ENCODE results near the gene PDZRN3. TPM values are rescaled to one million over a fixed set of nuclear protein-coding genes. Genes with fewer than 3 reads are reported as not detected.

Gene PDZRN3
- total RNA-seq, 2 experiments from 2014 or later: not detected

DNA sequence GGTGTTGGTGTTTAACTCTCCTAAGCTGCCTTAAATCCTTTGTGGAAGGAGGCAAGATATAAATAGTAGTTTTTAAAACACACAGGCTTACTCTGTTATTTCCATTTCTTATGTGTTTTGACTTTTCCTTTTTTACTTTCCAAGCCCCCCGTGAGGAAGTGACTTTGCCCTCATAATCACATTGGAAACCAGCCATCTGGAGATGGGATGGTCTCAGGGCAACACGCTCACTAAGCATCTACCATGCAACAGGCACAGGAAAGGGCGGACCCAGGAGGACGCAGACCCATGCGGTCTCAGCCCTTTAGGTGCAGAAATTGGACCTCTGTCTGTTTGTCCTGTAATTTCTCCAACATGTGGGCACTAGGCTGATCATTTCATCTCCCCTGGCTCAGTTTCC lies 115.7 kb downstream of the PDZRN3 start:
- Mint-ChIP-seq H3K36me3 (ENCODE audit: low read depth) (no peaks in the 10 kb centered on the region), H3K27ac (no peak overlapping the region), H3K27me3 (peaks cover 8% of the 10 kb centered on the region), H3K4me1 (no peaks in the 10 kb centered on the region), H3K4me3 (no peak overlapping the region), H3K9me3 (no peaks in the 10 kb centered on the region)
- POLR2A ChIA-PET: no interaction called here
- DNase-seq: no peak
- CTCF ChIA-PET: interaction anchor here (1.1 kb wide), 1 partner anchor 419 kb away, joined by 3 read pairs; no protein-coding TSS in a partner anchor

DNA sequence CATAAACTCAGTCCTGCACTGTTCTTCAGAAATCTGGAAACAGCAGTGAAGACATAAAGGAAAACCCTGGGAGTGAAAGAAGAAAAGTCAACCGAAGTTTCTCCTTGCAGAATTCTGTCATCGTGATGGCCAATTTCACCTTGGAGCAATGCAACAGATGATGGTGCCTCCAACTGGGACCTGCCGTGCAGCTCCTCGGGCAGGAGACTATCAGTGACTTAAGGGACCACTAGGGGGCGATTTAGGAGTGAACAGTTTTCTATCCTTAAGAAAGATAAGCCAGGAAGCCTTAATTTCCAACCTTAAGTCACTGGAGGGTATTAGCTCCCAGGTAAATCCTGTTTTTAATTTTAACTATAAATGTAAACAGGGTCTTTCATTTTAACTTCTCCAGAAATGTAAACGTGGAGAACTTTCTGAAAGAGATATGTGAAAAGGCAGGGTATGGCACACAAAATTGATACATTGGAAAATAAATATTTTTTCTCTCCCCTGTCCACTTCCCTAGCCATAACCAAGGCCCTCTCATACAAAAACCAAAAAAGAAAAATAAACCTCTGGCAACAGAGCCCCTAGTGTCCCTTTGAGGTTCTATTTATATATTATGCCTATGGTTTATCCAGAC lies 116.3 kb downstream of the PDZRN3 start:
- H3K27ac Mint-ChIP-seq: no peak overlapping the region
- peak; percentile 38 for DNase-seq
- POLR2A ChIA-PET: no interaction called here
- no peaks in the 10 kb centered on the region for H3K9me3 Mint-ChIP-seq
- H3K4me3 Mint-ChIP-seq: no peak overlapping the region
- CTCF ChIA-PET: interaction anchor here (1.1 to 1.4 kb wide), 2 partner anchors 16 to 418 kb away, joined by 3 to 5 read pairs; no protein-coding TSS in a partner anchor
- no peaks in the 10 kb centered on the region for H3K4me1 Mint-ChIP-seq
- H3K27me3 Mint-ChIP-seq: peaks cover 9% of the 10 kb centered on the region
- no peaks in the 10 kb centered on the region for H3K36me3 Mint-ChIP-seq (ENCODE audit: low read depth)

DNA sequence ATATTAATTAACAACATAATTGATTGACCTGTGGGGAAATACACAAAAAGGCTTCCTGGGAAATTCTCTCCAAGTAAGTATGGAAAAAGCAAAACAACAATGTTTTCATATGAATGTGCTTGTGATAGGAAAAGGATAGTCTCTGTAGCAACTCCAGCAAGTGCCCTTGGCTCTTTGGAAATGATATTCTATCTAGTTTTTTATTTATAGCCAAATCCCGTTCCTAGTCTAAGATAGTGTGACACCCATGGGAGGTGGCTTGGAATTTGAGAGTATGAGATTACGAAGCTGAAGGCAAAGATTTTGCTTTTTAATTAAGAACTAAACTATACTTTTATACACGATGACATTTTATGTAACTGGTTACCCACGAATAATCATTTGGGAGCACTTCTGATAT lies 119.9 kb downstream of the PDZRN3 start:
- POLR2A ChIA-PET: no interaction called here
- CTCF ChIA-PET: interaction anchor here (1.0 kb wide), 1 partner anchor 10 kb away, joined by 3 read pairs; no protein-coding TSS in a partner anchor
- peaks cover 15% of the 10 kb centered on the region for H3K27me3 Mint-ChIP-seq

DNA sequence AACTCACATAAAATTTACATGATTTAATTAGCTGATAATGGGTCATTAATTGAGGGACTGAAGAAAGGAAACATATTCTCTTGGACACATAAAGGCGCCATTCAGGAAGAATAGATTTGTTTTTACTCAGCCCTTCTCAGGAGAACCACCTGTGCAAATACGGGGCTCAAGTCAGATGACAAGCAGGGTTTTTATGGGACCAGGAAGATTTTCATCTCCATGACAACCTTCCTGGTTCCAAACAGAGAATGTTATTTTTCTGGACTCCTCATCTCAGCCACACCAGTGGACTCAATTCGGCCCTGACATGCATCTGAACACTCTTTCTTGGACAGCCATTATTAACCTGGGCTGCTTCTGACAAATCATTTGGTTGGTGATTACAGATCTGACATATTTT lies 120.5 kb downstream of the PDZRN3 start:
- Mint-ChIP-seq H3K27ac (no peak overlapping the region), H3K4me3 (no peak overlapping the region), H3K4me1 (no peaks in the 10 kb centered on the region), H3K36me3 (ENCODE audit: low read depth) (no peaks in the 10 kb centered on the region), H3K27me3 (peaks cover 15% of the 10 kb centered on the region), H3K9me3 (no peaks in the 10 kb centered on the region)
- CTCF ChIA-PET: interaction anchor here (1.0 kb wide), 1 partner anchor 10 kb away, joined by 3 read pairs; no protein-coding TSS in a partner anchor
- POLR2A ChIA-PET: no interaction called here
- DNase-seq: no peak

More for the DNA sequence above, 119.9 kb downstream of the PDZRN3 start:
- DNase-seq: no peak
- no peak overlapping the region for H3K27ac Mint-ChIP-seq
- no peaks in the 10 kb centered on the region for H3K4me1 Mint-ChIP-seq
- no peak overlapping the region for H3K4me3 Mint-ChIP-seq
- no peaks in the 10 kb centered on the region for H3K36me3 Mint-ChIP-seq (ENCODE audit: low read depth)
- no peaks in the 10 kb centered on the region for H3K9me3 Mint-ChIP-seq

DNA sequence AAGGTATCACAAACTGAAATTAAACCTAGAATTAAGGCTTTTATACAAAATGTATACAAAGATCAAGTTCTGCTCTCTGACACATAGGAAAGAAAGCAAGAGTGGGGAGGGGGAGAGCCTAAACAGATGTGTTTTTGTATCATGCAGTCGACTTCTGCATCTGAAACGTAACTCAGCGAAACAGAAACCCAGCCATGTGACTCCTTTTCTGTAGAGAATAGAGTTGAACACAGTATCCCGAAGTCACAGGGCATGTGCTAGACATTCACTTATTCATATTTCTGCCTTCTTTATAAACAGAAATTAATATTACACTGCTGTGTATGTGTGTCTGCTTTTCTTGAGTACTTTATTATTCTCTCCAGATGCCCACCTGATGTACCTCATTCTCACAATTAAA lies 121.0 kb downstream of the PDZRN3 start:
- no peaks in the 10 kb centered on the region for H3K4me1 Mint-ChIP-seq
- CTCF ChIA-PET: no interaction called here
- no peak for DNase-seq

DNA sequence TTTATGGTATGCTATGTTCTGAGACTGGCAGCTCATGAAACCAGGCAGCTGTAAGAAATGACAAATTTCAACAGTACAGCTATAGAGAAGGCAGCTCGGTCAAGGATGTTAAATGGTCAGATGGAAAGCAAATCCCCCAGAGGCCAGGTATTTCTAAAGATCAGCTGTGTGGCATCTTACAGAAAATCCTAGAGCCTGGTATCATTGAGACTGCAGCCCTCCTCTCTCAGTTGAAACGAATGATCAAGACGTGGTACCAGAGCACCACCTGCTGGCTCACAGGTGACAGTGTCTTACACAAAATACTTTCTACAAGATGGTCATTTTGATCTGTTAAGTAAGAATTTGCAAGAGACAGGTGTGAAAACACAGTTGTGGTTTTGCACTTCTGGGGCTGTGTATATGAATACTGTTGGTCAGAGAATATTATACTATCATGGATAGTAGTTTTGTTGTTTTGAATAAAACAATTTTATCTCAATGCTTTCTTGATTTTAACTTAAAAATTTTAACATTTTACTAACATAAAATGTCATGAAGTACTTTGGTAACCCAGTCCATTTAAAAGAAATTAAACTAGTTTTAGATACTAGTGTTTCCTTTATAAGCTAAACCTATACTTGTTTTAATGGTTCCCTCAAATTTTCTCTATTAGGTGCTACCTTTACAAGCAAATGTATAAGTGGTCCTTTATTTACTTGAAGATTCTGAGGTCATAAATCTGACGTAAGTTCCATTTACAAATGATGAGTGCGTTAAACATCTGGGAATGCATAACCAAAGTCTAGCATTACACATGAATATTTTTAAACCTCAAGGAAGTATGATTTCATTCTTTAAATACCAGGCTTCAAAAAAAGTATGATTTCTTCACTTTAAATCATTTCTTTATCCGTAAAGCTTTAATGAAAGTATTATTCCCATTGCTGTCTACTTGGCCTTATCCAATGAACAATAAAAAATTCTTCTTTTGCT lies 121.8 kb downstream of the PDZRN3 start:
- POLR2A ChIA-PET: no interaction called here
- H3K36me3 Mint-ChIP-seq (ENCODE audit: low read depth): no peaks in the 10 kb centered on the region
- peaks cover 15% of the 10 kb centered on the region for H3K27me3 Mint-ChIP-seq
- no peaks in the 10 kb centered on the region for H3K9me3 Mint-ChIP-seq
- peak; percentile 58 for DNase-seq
- no peak overlapping the region for H3K4me3 Mint-ChIP-seq
- H3K27ac Mint-ChIP-seq: no peak overlapping the region
- CTCF ChIA-PET: interaction anchor here (0.6 to 1.9 kb wide), 3 partner anchors 10 to 559 kb away, joined by 3 to 4 read pairs (median 3); no protein-coding TSS in a partner anchor
- H3K4me1 Mint-ChIP-seq: no peaks in the 10 kb centered on the region

More for the DNA sequence above, 121.0 kb downstream of the PDZRN3 start:
- POLR2A ChIA-PET: no interaction called here
- Mint-ChIP-seq H3K36me3 (ENCODE audit: low read depth) (no peaks in the 10 kb centered on the region), H3K9me3 (no peaks in the 10 kb centered on the region), H3K27ac (no peak overlapping the region), H3K27me3 (peaks cover 15% of the 10 kb centered on the region), H3K4me3 (no peak overlapping the region)

DNA sequence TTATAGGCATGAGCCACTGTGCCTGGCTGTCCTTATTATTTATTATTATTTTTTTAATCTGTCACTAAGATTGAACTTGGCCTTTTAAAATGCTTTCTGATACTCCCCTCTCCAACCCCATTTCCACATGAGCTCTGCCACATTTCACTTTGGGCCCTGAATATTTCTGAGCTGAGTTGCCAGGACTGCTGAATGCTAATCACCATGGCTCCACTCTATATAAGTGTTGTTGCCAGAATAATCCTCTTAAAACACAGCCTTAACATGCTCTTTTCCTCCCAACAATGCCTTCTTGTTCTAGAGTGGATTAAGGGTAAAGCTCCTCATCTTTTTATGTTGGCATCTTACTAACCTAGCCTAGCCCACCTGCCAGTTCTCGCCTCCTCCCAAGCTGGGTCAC lies 124.4 kb downstream of the PDZRN3 start:
- CTCF ChIA-PET: no interaction called here
- no peaks in the 10 kb centered on the region for H3K36me3 Mint-ChIP-seq (ENCODE audit: low read depth)
- DNase-seq: no peak
- POLR2A ChIA-PET: no interaction called here
- H3K27me3 Mint-ChIP-seq: peaks cover 16% of the 10 kb centered on the region
- no peaks in the 10 kb centered on the region for H3K4me1 Mint-ChIP-seq
- H3K9me3 Mint-ChIP-seq: no peaks in the 10 kb centered on the region
- no peak overlapping the region for H3K27ac Mint-ChIP-seq
- H3K4me3 Mint-ChIP-seq: no peak overlapping the region

DNA sequence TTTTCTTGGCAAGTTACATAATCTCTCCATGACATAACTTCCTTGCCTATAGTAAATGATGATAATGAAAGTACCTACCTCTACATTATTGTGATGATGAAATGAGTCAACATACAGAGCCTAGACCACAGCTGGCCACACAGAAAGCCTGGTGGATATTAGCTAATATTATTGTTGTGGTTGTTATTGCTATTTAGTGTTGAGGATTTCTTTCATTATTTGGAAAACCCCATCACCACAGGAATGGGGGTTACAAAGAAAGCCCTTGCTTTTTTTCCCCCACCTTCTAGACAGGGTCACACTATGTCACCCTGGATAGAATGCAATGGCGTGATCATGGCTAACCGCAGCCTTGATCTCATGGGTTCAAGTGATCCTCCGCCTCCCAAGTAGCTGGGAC lies 125.0 kb downstream of the PDZRN3 start:
- no peaks in the 10 kb centered on the region for H3K4me1 Mint-ChIP-seq
- CTCF ChIA-PET: no interaction called here
- no peak overlapping the region for H3K27ac Mint-ChIP-seq
- POLR2A ChIA-PET: no interaction called here
- no peak overlapping the region for H3K4me3 Mint-ChIP-seq
- peaks cover 16% of the 10 kb centered on the region for H3K27me3 Mint-ChIP-seq
- no peaks in the 10 kb centered on the region for H3K36me3 Mint-ChIP-seq (ENCODE audit: low read depth)
- DNase-seq: no peak
- no peaks in the 10 kb centered on the region for H3K9me3 Mint-ChIP-seq

DNA sequence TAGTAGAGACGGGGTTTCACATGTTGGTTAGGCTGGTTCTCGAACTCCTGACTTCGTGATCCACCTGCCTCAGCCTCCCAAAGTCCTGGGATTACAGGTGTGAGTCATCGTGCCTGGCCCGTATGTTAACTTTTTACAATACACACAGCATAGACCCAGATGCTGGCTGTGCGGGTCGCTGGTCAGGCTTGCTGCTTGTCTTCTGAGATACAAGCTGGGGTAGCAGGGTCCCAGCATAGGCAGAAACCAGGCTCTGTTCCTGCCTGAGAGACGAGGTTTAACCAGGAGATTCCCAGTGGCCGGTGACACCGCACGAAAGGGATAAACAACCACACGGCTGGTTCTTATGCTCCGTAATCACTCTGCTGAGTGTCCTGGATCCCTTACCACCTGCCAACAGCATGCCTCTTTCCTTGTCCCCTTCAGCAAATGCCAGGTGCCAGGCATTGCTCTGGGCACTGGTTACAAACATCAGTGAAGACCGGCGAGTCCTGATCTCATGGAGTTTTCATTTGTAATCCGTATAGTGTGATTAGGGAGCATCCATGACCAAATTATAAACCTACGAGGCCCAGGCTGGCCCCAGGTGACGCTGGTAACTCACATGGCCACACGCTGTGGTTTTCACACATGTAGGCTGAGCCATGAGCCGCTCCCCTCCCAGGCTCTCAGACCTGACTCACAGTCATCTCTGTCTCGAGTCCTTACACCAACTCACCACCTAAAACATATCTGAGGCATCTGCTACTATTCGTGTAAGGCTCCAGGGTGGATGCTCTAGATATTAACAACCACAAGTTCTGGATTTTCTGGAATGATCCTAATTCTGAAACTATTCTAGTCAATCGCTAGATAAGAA lies 125.7 kb downstream of the PDZRN3 start:
- Mint-ChIP-seq H3K27me3 (peaks cover 16% of the 10 kb centered on the region), H3K27ac (no peak overlapping the region), H3K4me1 (no peaks in the 10 kb centered on the region), H3K36me3 (ENCODE audit: low read depth) (no peaks in the 10 kb centered on the region), H3K9me3 (no peaks in the 10 kb centered on the region), H3K4me3 (no peak overlapping the region)
- ChIA-PET CTCF (no interaction called here), POLR2A (no interaction called here)
- no peak for DNase-seq

DNA sequence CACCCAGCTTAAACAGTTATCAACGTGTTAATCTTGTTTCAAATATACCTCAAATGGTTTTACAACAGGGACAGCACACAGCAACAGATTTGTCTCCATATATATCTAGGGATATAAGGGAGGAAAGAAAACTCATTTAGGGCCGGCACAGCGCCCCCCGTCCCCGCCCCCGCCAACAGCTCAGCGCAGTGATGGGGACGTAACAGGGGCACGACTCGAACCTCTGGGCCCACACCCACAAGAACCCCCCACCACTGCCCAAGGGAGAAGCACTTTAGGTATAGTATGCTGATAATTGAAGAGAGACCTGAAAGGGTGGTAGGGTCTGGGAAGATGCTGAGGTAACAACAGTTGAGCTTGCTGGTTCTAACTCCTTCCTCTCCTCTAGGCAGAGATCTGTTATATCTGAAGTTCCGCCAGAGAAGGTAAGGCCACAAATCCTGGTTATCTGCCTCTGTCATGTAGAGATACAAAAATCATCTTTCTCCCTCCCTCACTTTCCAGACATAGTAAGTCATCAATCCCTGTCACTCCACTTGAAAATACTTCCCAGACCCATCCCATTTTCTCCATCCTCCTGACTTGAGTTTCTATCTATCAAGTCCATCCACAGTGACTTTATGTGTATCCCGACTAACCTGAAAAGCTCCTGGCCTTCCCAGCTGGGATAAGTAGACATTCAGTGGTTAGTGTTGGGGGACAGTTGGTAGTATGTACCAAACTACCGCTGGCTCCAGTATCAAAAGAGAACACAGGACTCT lies 126.9 kb downstream of the PDZRN3 start:
- Mint-ChIP-seq H3K27ac (no peak overlapping the region), H3K4me3 (no peak overlapping the region), H3K27me3 (peaks cover 18% of the 10 kb centered on the region), H3K9me3 (no peaks in the 10 kb centered on the region), H3K4me1 (no peaks in the 10 kb centered on the region), H3K36me3 (ENCODE audit: low read depth) (no peaks in the 10 kb centered on the region)
- POLR2A ChIA-PET: no interaction called here
- CTCF ChIA-PET: no interaction called here
- no peak for DNase-seq

DNA sequence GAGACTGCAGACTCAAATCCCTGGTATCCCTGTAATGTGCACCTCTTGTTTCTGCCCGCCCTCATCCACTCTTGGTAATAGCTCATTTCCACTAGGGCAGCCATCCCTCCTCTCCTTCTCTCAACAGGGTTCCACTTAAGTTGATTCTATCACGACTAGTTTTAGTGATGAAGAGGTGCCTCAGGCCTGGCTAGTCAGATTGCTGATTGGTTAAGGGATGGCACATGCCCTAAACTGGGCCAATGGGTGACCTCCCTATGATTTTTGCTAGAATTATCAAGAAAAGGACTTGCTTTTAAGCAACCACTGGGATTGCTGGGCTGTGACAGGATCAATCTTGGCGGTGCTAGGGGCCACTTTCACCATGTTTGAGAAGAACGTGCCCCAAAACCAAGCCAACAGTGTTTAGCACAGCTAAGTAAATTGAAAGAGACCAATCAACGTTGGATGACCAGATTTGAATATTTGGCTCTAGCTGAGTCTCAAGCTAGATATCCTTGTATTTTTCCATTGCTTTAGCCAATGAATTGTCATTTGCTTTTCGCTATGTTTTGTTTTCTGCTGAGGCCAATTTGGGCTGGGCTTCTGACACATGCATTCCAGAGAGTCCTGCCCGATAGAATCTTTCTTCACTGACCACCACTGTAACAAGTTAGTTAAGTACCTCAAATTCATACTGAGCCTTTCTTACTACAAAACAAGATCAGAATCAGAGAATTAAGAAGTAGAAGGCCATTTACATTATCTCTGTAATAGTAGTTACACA lies 131.0 kb downstream of the PDZRN3 start:
- no peaks in the 10 kb centered on the region for H3K4me1 Mint-ChIP-seq
- no peak for DNase-seq
- POLR2A ChIA-PET: no interaction called here
- CTCF ChIA-PET: interaction anchor here (1.1 kb wide), 1 partner anchor 11 kb away, joined by 3 read pairs; no protein-coding TSS in a partner anchor
- no peaks in the 10 kb centered on the region for H3K36me3 Mint-ChIP-seq (ENCODE audit: low read depth)
- H3K9me3 Mint-ChIP-seq: no peaks in the 10 kb centered on the region
- H3K27me3 Mint-ChIP-seq: peaks cover 12% of the 10 kb centered on the region
- H3K27ac Mint-ChIP-seq: no peak overlapping the region
- no peak overlapping the region for H3K4me3 Mint-ChIP-seq
